Lung (tissue), 12 donors: ENCODE results near the gene DYNC1H1. TPM values are rescaled to one million over a fixed set of nuclear protein-coding genes. Genes with fewer than 3 reads are reported as not detected.

ENCODE experiments used
- ATAC-seq: fragments of 200-7000 bp; cut with Tn5 transposase; one replicate; pipeline ENCODE4 v1.9.1; 2020; ENCODE audit warnings: moderate number of reproducible peaks; ENCODE audit not compliant: insufficient read depth, low FRiP score
- DNase-seq, 3 donors: peaks; one replicate each; pipeline ENCODE4 v3.0.0-alpha.2; 2013 to 2017
- H3K27ac ChIP-seq, 2 donors: one replicate each; pipeline ENCODE4 v1.5.1; 2013; ENCODE audit warnings: mild to moderate bottlenecking in 2 of 2, moderate library complexity in 2 of 2, control low read depth in 1 of 2, inconsistent platforms in 1 of 2, low read depth in 1 of 2, low read length in 1 of 2
- H3K27me3 ChIP-seq, 3 donors: one replicate each; pipeline ENCODE4 v1.5.1; 2013; ENCODE audit warnings: low read length in 2 of 3; ENCODE audit not compliant: control insufficient read depth in 3 of 3, insufficient read depth in 3 of 3
- H3K36me3 ChIP-seq, 4 donors: one replicate each; pipeline ENCODE4 v1.5.1; 2013; ENCODE audit warnings: low read length in 4 of 4, mild to moderate bottlenecking in 1 of 4, moderate library complexity in 1 of 4; ENCODE audit not compliant: control insufficient read depth in 4 of 4, insufficient read depth in 4 of 4
- H3K4me1 ChIP-seq, 5 donors: one replicate each; pipeline ENCODE4 v1.5.1; 2013; ENCODE audit warnings: low read length in 5 of 5, mild to moderate bottlenecking in 2 of 5, moderate library complexity in 1 of 5; ENCODE audit not compliant: control insufficient read depth in 5 of 5, insufficient read depth in 5 of 5
- H3K4me3 ChIP-seq: one replicate; pipeline ENCODE4 v1.5.1; 2013; ENCODE audit warnings: mild to moderate bottlenecking, control low read depth, moderate library complexity
- H3K9ac ChIP-seq, 2 donors: one replicate each; pipeline ENCODE4 v1.5.1; 2013; ENCODE audit warnings: low read length in 2 of 2, control low read depth in 1 of 2; ENCODE audit not compliant: insufficient read depth in 1 of 2
- H3K9me3 ChIP-seq, 4 donors: one replicate each; pipeline ENCODE4 v1.5.1; 2013; ENCODE audit warnings: low read length in 3 of 4, mild to moderate bottlenecking in 1 of 4, moderate library complexity in 1 of 4; ENCODE audit not compliant: control insufficient read depth in 4 of 4, insufficient read depth in 3 of 4
- WGBS, 2 donors: extraction: QIAGEN DNeasy Blood & Tissue Kit; methylation state at CpG; one replicate each; pipeline ENCODE4 v1.1.7; 2013; 5-methylcytosine and 5-hydroxymethylcytosine counted together
- polyA plus RNA-seq, 2 donors: library from polyadenylated mRNA; stranded (reverse); fragments of 200-250 nt; gene quantifications; one replicate each; pipeline ENCODE4 v1.2.1, GENCODE V29; 2013
- total RNA-seq, 2 donors: library from RNA; depleted of rRNA in 1 of 2; stranded (reverse); fragments of >200 nt in 1 of 2; gene quantifications; one replicate each; pipeline ENCODE4 v1.2.1, GENCODE V29; 2014 to 2021
- TF ChIP-seq, protein P1 (sequence below): IDR thresholded peaks from 2 replicates; pipeline ENCODE4 v1.5.1; 2012; ENCODE audit warnings: mild to moderate bottlenecking; ENCODE audit errors: control extremely low read depth, extremely low read depth
- donor health status: control.
- donor health status: control.
- donor health status: Bipolar disorder and iron deficiency.
- donor health status: healthy.
- donor health status: DM: yes; HTN: yes; CAD: no.

The DYNC1H1 gene
- total and polyA plus RNA-seq, 4 donors: 111 to 485 (median 328) TPM

DNA sequence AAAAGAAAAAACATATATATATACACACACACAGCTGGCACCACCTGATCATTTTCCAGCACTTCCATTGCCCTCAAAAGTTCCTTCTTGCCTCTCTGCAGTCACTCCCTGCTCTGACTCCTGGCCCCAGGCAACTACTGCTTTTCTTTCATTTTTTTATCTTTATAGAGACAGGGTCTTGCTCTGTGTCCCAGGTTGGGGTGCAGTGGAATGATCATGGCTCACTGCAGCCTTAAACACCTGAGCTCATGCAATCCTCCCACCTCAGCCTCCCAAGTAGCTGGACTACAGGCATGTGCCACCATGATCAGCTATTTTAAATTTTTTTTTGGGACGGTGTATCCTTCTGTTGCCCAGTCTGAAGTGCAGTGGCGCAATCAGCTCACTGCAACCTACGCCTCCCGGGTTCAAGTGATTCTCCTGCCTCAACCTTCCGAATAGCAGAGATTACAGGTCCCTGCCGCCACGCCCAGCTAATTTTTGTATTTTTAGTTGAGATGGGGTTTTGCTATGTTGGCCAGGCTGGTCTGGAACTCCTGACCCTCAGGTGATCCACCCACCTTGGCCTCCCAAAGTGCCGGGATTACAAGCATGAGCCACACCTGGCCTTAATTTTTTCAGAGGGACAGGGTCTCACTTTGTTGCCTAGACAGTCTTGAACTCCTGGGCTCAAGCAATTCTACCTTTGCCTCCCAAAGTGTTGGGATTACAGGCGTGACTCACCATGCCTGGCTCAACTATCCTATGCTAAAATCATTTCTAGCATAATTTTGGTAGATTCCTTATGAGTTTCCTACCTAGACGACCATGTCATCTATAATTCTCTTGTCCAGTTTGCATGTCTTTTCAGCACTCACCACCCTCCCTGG, 114.7 kb downstream of the DYNC1H1 start:
- Histone ChIP-seq H3K27ac (no peak overlapping the region), H3K36me3 (peaks cover 30 to 45% (median 42%) of the 10 kb centered on the region in 4 donors), H3K9me3 (no peaks in the 10 kb centered on the region), H3K4me3 (no peak overlapping the region), H3K27me3 (no peaks in the 10 kb centered on the region), H3K4me1 (peaks cover 0 to 9% (median 0%) of the 10 kb centered on the region in 5 donors), H3K9ac (no peak overlapping the region)
- ATAC-seq: no peak
- TF ChIP-seq, protein P1, sequence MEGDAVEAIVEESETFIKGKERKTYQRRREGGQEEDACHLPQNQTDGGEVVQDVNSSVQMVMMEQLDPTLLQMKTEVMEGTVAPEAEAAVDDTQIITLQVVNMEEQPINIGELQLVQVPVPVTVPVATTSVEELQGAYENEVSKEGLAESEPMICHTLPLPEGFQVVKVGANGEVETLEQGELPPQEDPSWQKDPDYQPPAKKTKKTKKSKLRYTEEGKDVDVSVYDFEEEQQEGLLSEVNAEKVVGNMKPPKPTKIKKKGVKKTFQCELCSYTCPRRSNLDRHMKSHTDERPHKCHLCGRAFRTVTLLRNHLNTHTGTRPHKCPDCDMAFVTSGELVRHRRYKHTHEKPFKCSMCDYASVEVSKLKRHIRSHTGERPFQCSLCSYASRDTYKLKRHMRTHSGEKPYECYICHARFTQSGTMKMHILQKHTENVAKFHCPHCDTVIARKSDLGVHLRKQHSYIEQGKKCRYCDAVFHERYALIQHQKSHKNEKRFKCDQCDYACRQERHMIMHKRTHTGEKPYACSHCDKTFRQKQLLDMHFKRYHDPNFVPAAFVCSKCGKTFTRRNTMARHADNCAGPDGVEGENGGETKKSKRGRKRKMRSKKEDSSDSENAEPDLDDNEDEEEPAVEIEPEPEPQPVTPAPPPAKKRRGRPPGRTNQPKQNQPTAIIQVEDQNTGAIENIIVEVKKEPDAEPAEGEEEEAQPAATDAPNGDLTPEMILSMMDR: no peak
- no peak for DNase-seq
- 83 to 86% methylated on average over 10 of the region's 10 CpGs for WGBS, 2 donors

DNA sequence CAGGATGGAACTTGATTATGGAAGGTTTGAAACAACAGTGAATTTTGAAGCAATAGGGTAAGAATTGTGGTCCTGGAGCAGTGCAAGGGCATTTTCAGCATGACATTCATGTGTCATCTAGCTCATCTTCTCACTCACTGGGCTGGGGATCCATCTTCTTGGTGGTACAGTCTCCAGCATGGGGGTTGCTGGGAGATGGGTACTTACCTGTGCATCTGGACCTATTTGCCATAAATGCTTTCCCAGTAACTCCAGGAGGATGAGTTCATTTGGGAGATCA, 115.3 kb downstream of the DYNC1H1 start:
- H3K9me3 ChIP-seq: no peaks in the 10 kb centered on the region
- H3K27ac ChIP-seq: no peak overlapping the region
- TF ChIP-seq, protein P1: no peak
- peaks cover 0 to 13% (median 0%) of the 10 kb centered on the region in 5 donors for H3K4me1 ChIP-seq
- ATAC-seq (no peak), DNase-seq (no peak)
- no peak overlapping the region for H3K9ac ChIP-seq
- H3K4me3 ChIP-seq: no peak overlapping the region
- H3K36me3 ChIP-seq: peaks cover 31 to 50% (median 44%) of the 10 kb centered on the region in 4 donors
- H3K27me3 ChIP-seq: no peaks in the 10 kb centered on the region

DNA sequence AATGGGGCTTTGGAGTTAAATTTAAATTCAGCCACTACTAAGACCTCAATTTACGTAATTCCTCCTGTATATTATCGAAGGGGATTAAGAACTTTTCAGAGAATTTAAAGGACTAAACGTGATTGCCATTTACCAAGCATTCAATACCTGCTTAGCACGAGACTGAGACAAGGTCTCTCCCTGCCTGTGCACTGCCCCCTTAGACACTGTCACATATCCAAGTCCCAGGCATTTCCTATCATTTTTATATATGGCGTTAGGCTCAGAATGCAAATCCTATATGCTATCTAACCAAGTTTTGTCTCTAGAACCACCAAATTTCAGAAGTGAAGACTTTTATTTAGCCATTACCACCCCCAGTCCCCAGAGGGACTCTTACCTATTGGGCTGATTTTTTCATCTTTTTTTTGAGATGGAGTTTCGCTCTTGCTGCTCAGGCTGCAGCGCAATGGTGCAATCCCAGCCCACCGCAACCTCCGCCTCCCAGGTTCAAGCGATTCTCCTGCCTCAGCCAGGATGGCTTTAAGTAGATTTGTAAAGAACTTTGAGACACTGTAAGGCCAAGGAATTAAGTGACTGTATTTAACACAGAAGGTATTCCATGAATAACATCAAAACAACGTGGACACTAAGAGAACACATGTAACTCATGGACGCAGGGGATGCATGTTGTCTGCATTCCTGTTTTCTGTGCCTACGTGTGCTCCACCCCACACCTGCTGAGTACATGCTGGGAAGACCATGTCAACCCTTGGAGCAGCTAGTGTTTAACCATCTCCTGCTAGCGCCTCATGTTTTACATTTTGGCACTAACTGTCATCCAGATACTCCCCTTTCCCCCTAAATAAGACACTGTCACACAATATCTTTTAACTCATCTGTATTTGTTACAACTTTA, 116.1 kb downstream of the DYNC1H1 start:
- H3K27ac ChIP-seq: no peak overlapping the region
- no peaks in the 10 kb centered on the region for H3K27me3 ChIP-seq
- DNase-seq: no peak
- H3K4me3 ChIP-seq: no peak overlapping the region
- H3K36me3 ChIP-seq: peaks cover 35 to 58% (median 50%) of the 10 kb centered on the region in 4 donors
- H3K4me1 ChIP-seq: peaks cover 0 to 17% (median 8%) of the 10 kb centered on the region in 5 donors
- TF ChIP-seq, protein P1: no peak
- H3K9me3 ChIP-seq: no peaks in the 10 kb centered on the region
- WGBS, 2 donors: 80 to 90% methylated on average over 14 of the region's 14 CpGs
- ATAC-seq: no peak
- no peak overlapping the region for H3K9ac ChIP-seq
